SH-SY5Y (cell line): ENCODE measurements around the gene SLC2A13.

Source experiments
- GATA2 ChIP-seq: IDR thresholded peaks from 2 replicates; pipeline ENCODE4 v1.6.1; 2011; ENCODE audit warnings: mild to moderate bottlenecking, low read depth, low read length
- GATA3 ChIP-seq: IDR thresholded peaks from 2 replicates; pipeline ENCODE4 v1.6.1; 2011; ENCODE audit warnings: low read depth, mild to moderate bottlenecking, low read length, moderate library complexity

DNA sequence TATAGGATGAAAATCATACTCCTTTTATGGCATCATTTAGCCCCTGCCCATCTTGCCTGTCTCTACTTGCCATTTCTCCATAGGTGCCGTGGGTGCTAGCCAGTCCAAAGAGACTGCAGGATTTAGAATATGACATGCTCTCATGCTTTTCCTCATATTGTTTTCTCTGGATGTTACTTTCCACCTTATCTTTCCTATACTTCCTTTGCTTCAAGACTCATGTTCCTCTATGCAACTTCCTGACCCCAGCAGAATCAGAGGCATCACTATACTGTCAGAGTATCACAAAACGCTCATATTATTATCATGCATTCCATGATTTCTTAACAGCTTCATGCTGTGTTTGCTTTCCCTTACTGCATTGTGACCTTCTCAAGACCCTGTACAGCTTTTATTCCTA, 265.5 kb downstream of the SLC2A13 start:
- TF ChIP-seq GATA2 (no peak), GATA3 (no peak)
